ENCODE measurements around the gene KITLG. TPM values are rescaled to one million over a fixed set of nuclear protein-coding genes. Genes with fewer than 3 reads are reported as not detected.

Gene KITLG
- total and polyA plus RNA-seq, 12 donors: 1.9 to 22.7 (median 9.5) TPM

DNA sequence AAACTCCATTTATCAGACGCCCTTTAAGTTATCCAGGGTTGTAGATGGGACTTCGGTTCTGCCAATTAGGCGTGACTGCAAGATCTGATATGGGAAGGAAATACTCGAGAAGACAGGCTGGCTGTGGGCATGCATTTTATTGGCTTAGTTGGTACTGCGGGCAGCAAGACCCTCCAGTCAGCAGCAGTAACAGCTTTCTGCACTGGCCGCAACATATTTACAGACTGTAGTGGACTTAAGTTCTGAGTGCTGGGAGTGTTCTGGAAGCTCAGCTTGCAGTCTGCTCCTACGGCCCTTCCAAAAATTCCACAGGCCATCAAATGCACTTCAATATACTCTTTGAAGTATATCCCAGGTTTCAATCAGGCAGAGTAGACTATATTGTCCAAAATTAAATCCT is 21.1 kb downstream of the KITLG start:
- intact Hi-C loops (cut with DNase I): no loop called here
- H3K27ac ChIP-seq: no peak overlapping the region
- no peak for DNase-seq
- TF ChIP-seq, protein P1, sequence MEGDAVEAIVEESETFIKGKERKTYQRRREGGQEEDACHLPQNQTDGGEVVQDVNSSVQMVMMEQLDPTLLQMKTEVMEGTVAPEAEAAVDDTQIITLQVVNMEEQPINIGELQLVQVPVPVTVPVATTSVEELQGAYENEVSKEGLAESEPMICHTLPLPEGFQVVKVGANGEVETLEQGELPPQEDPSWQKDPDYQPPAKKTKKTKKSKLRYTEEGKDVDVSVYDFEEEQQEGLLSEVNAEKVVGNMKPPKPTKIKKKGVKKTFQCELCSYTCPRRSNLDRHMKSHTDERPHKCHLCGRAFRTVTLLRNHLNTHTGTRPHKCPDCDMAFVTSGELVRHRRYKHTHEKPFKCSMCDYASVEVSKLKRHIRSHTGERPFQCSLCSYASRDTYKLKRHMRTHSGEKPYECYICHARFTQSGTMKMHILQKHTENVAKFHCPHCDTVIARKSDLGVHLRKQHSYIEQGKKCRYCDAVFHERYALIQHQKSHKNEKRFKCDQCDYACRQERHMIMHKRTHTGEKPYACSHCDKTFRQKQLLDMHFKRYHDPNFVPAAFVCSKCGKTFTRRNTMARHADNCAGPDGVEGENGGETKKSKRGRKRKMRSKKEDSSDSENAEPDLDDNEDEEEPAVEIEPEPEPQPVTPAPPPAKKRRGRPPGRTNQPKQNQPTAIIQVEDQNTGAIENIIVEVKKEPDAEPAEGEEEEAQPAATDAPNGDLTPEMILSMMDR (IDR thresholded peaks at IDR 0.05): no peak
- TF ChIP-seq POLR2A (IDR thresholded peaks at IDR 0.05): no peak
- 88 to 95% (median 91%) methylated on average over 7 of the region's 7 CpGs for WGBS, 4 donors
- no peaks in the 10 kb centered on the region for H3K36me3 ChIP-seq (replicated peaks in 1 of 2)
- no peak overlapping the region for H3K4me3 ChIP-seq
- peaks cover under 1 to 3% of the 10 kb centered on the region in 2 donors for H3K4me1 ChIP-seq (replicated peaks in 1 of 2)
- H3K27me3 ChIP-seq: no peaks in the 10 kb centered on the region
- no peaks in the 10 kb centered on the region for H3K9me3 ChIP-seq (replicated peaks in 1 of 3)

DNA sequence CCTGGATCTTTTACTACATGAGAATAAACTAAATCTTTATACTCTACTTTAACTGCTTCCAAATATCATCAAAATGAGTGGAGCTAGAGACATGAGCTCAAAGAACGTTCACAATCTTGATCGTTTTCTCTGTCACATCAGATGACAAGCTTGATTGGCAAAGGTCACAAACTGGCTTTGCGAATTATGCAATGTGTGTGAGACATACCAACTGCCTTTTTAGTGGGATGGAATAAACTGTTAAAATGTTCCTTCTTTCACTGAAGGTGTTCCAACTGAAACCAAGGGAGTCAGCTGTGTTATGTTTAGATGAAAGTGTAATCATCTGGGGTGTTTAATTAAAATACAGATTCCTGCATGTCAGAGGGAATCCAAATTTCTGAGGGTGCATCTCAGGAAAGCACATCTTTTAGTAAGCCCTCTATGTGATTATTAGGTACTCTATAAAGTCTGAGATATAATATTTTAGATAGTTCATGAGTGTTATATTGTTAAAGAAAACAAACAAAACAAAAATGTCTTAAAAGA is 21.9 kb downstream of the KITLG start:
- no peaks in the 10 kb centered on the region for H3K27me3 ChIP-seq
- 87 to 94% (median 91%) methylated on average over 3 of the region's 3 CpGs for WGBS, 4 donors
- no peaks in the 10 kb centered on the region for H3K36me3 ChIP-seq (replicated peaks in 1 of 2)
- TF ChIP-seq, protein P1 (IDR thresholded peaks at IDR 0.05): no peak
- TF ChIP-seq POLR2A (IDR thresholded peaks at IDR 0.05): no peak
- intact Hi-C loops (cut with DNase I): no loop called here
- no peak overlapping the region for H3K27ac ChIP-seq
- DNase-seq: no peak
- H3K4me1 ChIP-seq (replicated peaks in 1 of 2): peaks cover 3 to 6% of the 10 kb centered on the region in 2 donors
- H3K4me3 ChIP-seq: no peak overlapping the region
- no peaks in the 10 kb centered on the region for H3K9me3 ChIP-seq (replicated peaks in 1 of 3)

DNA sequence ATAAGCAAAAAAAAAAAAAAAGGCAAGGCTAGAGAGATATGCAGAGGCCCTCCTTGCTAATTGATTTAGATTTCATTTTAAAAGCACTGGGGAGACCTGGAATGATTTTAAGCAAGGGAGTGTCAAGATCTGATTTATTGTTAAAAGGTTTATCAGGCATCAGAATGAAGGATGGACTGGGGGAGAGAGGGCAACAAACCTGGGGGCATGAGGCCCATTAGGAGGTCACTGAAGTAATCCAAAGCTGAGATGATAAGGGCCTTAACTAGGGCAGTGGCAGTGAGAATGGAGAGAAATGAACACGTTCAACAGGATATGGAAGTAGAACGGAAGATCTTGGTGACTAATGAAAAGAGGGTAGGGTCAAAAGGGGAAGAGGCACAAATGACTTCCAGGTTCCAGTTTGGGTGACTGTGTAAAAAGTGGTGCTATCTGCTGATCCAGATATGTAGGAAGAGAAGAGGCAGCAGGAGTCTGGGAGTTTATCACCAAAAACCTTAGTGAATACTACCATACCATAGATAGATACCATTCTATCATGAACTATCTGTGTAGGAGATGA is 24.0 kb downstream of the KITLG start:
- Histone ChIP-seq H3K27me3 (no peaks in the 10 kb centered on the region), H3K4me3 (no peak overlapping the region), H3K9me3 (replicated peaks in 1 of 3) (no peaks in the 10 kb centered on the region), H3K27ac (no peak overlapping the region), H3K4me1 (replicated peaks in 1 of 2) (peaks cover 3 to 6% of the 10 kb centered on the region in 2 donors), H3K36me3 (replicated peaks in 1 of 2) (no peaks in the 10 kb centered on the region)
- TF ChIP-seq, protein P1 (IDR thresholded peaks at IDR 0.05): no peak
- no peak for TF ChIP-seq POLR2A (IDR thresholded peaks at IDR 0.05)
- 76 to 82% (median 79%) methylated on average over 2 of the region's 2 CpGs for WGBS, 4 donors
- intact Hi-C loops (cut with DNase I): no loop called here
- DNase-seq: no peak

DNA sequence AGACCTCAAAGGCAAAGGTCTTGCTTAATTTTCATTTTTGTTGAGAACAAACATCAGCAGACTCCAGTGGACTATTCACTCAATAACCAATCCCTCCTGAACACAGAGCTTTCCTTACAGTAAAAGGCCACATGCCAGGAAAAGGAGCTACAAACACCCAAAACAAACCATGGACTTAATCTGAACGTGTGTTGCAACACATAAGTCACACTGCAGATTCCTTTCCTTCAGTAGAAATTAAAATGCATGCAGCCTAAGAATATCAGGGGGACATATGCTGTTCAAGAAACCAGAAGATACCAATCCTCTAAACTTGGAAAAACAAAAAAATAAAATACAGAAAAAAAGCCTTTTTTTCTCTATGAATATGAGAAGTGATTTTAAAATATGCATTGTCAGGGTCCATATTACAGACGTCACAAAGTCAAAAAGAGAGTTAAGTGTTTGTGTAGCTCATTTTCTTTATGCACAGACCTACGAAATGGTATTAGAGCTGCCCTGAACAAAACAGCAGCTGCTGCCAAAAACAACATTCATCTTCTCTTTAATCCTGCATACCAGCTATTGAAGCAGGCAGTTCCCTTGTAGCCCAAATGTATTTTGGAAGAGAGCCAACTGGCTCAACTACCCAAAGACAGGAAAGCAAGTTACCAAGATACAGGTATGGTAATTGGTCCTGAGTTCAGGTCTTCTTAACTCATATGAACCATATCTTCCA is 26.2 kb downstream of the KITLG start:
- H3K27me3 ChIP-seq: no peaks in the 10 kb centered on the region
- intact Hi-C loops (cut with DNase I): no loop called here
- no peak overlapping the region for H3K4me3 ChIP-seq
- peak in 1 of 7 donors; percentile 20 for DNase-seq
- H3K9me3 ChIP-seq (replicated peaks in 1 of 3): no peaks in the 10 kb centered on the region
- peaks cover 3 to 6% of the 10 kb centered on the region in 2 donors for H3K4me1 ChIP-seq (replicated peaks in 1 of 2)
- no peaks in the 10 kb centered on the region for H3K36me3 ChIP-seq (replicated peaks in 1 of 2)
- 22 to 28% (median 25%) methylated on average over 3 of the region's 3 CpGs for WGBS, 4 donors
- no peak overlapping the region for H3K27ac ChIP-seq
- TF ChIP-seq, protein P1 (IDR thresholded peaks at IDR 0.05): no peak
- TF ChIP-seq POLR2A (IDR thresholded peaks at IDR 0.05): no peak

All from adrenal gland (tissue), 12 donors.